Nephron progenitor cell (in vitro differentiated cells): ENCODE results near the gene RARS2.
A peak's percentile ranks its signal among the peaks of the same experiment; 100 is the strongest.

Experiments
- DNase-seq: peaks from one replicate; pipeline ENCODE4 v3.0.0; 2021
- H3K27ac Mint-ChIP-seq: 2 replicates; pipeline ENCODE4 v1.8.0; 2021; ENCODE audit warnings: mild to moderate bottlenecking, moderate library complexity, mixed read lengths
- H3K27me3 Mint-ChIP-seq: 2 replicates; pipeline ENCODE4 v1.8.0; 2021; ENCODE audit warnings: mild to moderate bottlenecking, low read depth, mixed read lengths; ENCODE audit not compliant: poor library complexity
- H3K36me3 Mint-ChIP-seq: 2 replicates; pipeline ENCODE4 v1.8.0; 2021; ENCODE audit warnings: low read depth, mixed read lengths
- H3K4me1 Mint-ChIP-seq: 2 replicates; pipeline ENCODE4 v1.8.0; 2021; ENCODE audit warnings: mixed read lengths
- H3K4me3 Mint-ChIP-seq: 2 replicates; pipeline ENCODE4 v1.8.0; 2021; ENCODE audit warnings: mild to moderate bottlenecking, moderate library complexity, mixed read lengths
- H3K9me3 Mint-ChIP-seq: 2 replicates; pipeline ENCODE4 v1.8.0; 2021; ENCODE audit warnings: mild to moderate bottlenecking, moderate library complexity, mixed read lengths
- TF ChIP-seq, protein P1 (sequence below): fragments of 200-600 bp; sonication (generic); IDR thresholded peaks from 2 replicates; pipeline ENCODE4 v1.5.0; 2021; ENCODE audit warnings: antibody characterized with exemption

RARS2 gene

DNA sequence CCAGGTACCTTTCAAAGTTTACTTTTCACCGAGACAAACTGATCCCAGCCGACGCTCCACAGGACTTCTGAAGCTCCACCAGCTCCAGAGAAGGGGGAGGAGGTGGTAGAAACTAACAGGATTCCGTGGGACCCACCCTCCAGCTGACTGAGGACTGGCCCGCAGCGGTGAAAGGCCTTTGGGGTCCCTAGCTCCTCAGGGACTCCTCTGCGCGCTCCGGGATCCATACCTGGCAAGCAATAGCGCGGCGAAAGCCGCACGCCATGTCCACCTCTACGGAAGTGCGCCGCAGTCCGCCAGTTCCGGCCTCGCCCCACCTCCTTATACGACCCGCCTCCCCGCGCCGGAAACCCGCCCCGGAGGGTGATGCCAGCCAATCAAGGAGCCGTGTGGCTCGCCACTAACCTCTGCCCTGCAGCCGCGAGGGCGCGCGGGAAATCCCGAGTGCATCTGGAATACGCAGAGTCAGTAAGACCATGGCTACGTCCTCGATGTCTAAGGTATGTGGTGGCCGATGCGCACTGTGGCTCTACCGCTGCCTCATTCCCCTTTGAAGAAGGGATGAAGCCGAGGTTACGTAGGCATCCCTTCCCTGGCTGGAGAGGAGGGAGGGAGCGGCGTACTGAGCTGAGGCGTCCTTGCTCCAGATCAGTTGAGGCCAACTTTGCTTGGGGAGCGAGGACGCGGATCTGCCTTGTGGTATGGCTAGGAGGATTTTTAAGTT is at the start of gene RARS2, which contains the start of gene ORC3:
RARS2 (minus strand) TSS at position 295 of the 724 bp plus-strand sequence; CDS start at position 265, 30 bp downstream.
ORC3 (plus strand) TSS at position 443 of the 724 bp plus-strand sequence; CDS start at position 477, 34 bp downstream.
- TF ChIP-seq, protein P1, sequence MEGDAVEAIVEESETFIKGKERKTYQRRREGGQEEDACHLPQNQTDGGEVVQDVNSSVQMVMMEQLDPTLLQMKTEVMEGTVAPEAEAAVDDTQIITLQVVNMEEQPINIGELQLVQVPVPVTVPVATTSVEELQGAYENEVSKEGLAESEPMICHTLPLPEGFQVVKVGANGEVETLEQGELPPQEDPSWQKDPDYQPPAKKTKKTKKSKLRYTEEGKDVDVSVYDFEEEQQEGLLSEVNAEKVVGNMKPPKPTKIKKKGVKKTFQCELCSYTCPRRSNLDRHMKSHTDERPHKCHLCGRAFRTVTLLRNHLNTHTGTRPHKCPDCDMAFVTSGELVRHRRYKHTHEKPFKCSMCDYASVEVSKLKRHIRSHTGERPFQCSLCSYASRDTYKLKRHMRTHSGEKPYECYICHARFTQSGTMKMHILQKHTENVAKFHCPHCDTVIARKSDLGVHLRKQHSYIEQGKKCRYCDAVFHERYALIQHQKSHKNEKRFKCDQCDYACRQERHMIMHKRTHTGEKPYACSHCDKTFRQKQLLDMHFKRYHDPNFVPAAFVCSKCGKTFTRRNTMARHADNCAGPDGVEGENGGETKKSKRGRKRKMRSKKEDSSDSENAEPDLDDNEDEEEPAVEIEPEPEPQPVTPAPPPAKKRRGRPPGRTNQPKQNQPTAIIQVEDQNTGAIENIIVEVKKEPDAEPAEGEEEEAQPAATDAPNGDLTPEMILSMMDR, result no peak
- Mint-ChIP-seq H3K36me3 (peaks cover 40% of the 10 kb centered on the region), H3K9me3 (no peaks in the 10 kb centered on the region), H3K27me3 (peaks cover 2% of the 10 kb centered on the region), H3K4me1 (peaks cover 41% of the 10 kb centered on the region), H3K27ac (peak within 1 kb of the TSS; percentile 97), H3K4me3 (peak within 1 kb of the TSS; percentile 96)
- DNase-seq, result peak; percentile 97

- no peak overlapping the region for H3K27ac Mint-ChIP-seq
- peaks cover 49% of the 10 kb centered on the region for H3K36me3 Mint-ChIP-seq
- no peak for DNase-seq
- TF ChIP-seq, protein P1, result no peak
- H3K4me3 Mint-ChIP-seq, result no peak overlapping the region
- no peaks in the 10 kb centered on the region for H3K9me3 Mint-ChIP-seq
- H3K4me1 Mint-ChIP-seq, result no peaks in the 10 kb centered on the region
- no peaks in the 10 kb centered on the region for H3K27me3 Mint-ChIP-seq
Measured at GRCh38 chr6:87639373-87639772, 49.6 kb upstream of the RARS2 start.

- H3K27ac Mint-ChIP-seq, result no peak overlapping the region
- TF ChIP-seq, protein P1, result no peak
- no peaks in the 10 kb centered on the region for H3K4me1 Mint-ChIP-seq
- no peak overlapping the region for H3K4me3 Mint-ChIP-seq
- no peak for DNase-seq
- no peaks in the 10 kb centered on the region for H3K9me3 Mint-ChIP-seq
- no peaks in the 10 kb centered on the region for H3K27me3 Mint-ChIP-seq
- peaks cover 50% of the 10 kb centered on the region for H3K36me3 Mint-ChIP-seq
Measured at GRCh38 chr6:87637106-87637505, 47.3 kb upstream of the RARS2 start.

GRCh38 chr6:87636315-87636714 is 46.5 kb upstream of the RARS2 start:
- Mint-ChIP-seq H3K27ac (no peak overlapping the region), H3K9me3 (no peaks in the 10 kb centered on the region), H3K4me3 (no peak overlapping the region), H3K36me3 (peaks cover 48% of the 10 kb centered on the region), H3K4me1 (no peaks in the 10 kb centered on the region), H3K27me3 (no peaks in the 10 kb centered on the region)
- no peak for DNase-seq
- TF ChIP-seq, protein P1, result no peak

GRCh38 chr6:87633851-87634250 is 44.1 kb upstream of the RARS2 start:
- TF ChIP-seq, protein P1, result no peak
- H3K27me3 Mint-ChIP-seq, result no peaks in the 10 kb centered on the region
- H3K9me3 Mint-ChIP-seq, result no peaks in the 10 kb centered on the region
- H3K4me3 Mint-ChIP-seq, result no peak overlapping the region
- no peak for DNase-seq
- H3K27ac Mint-ChIP-seq, result no peak overlapping the region
- H3K4me1 Mint-ChIP-seq, result no peaks in the 10 kb centered on the region
- peaks cover 45% of the 10 kb centered on the region for H3K36me3 Mint-ChIP-seq

- no peak overlapping the region for H3K27ac Mint-ChIP-seq
- H3K9me3 Mint-ChIP-seq, result no peaks in the 10 kb centered on the region
- TF ChIP-seq, protein P1, result no peak
- DNase-seq, result no peak
- no peaks in the 10 kb centered on the region for H3K27me3 Mint-ChIP-seq
- peaks cover 44% of the 10 kb centered on the region for H3K36me3 Mint-ChIP-seq
- H3K4me3 Mint-ChIP-seq, result no peak overlapping the region
- no peaks in the 10 kb centered on the region for H3K4me1 Mint-ChIP-seq
Measured at GRCh38 chr6:87630746-87631145, 41.0 kb upstream of the RARS2 start.
